Endothelial cell of umbilical vein (primary cell): ENCODE data around the gene TIMM8A. TPM values are rescaled to one million over a fixed set of nuclear protein-coding genes. Genes with fewer than 3 reads are reported as not detected.

Source experiments
- BruUV-seq: library from RNA; stranded (reverse); fragments of 400-500 nt; replicated peaks from 2 replicates; lab custom pipeline; 2021; lab: Mats Ljungman, UMichigan
- CTCF ChIA-PET: fragments of 300-600, 350-600 bp; sonication (Branson Sonifier 250); formaldehyde crosslinking; loops from one replicate; lab custom pipeline; 2021; ENCODE audit warnings: antibody characterized with exemption, inconsistent platforms; lab: Charles Lee
- POLR2A ChIA-PET: fragments of 300-600, 350-600 bp; sonication (Branson Sonifier 250); formaldehyde crosslinking; loops from one replicate; lab custom pipeline; 2021; ENCODE audit warnings: antibody characterized with exemption, inconsistent platforms; lab: Charles Lee
- DNase-seq: peaks from one replicate; pipeline ENCODE4 v3.0.0-alpha.2; 2011; ENCODE audit warnings: low read depth, low spot score
- FAIRE-seq: peaks from 2 replicates; lab custom pipeline; 2011; peaks lifted over from hg19 to GRCh38; lab: Jason Lieb, UNC
- H2AFZ ChIP-seq: 2 replicates; pipeline ENCODE4 v1.6.0; 2012; ENCODE audit warnings: low read depth, low read length, control low read depth, inconsistent platforms
- H3K27ac ChIP-seq: 2 replicates; pipeline ENCODE4 v1.5.1; 2011; ENCODE audit warnings: low read depth, mild to moderate bottlenecking, control low read depth, low read length, moderate library complexity; ENCODE audit not compliant: insufficient read depth
- H3K27me3 ChIP-seq, 2 experiments: 2 replicates each; pipeline versions ENCODE4 v1.6.0 to v1.6.1; 2011; ENCODE audit warnings: low read length in 2 of 2, mixed read lengths in 1 of 2; ENCODE audit not compliant: control insufficient read depth in 2 of 2, insufficient read depth in 2 of 2
- H3K36me3 ChIP-seq, 2 experiments: 2 replicates in 1 of 2; 3 replicates in 1 of 2; pipeline ENCODE4 v1.5.1; 2011; ENCODE audit warnings: low read length in 2 of 2, mild to moderate bottlenecking in 1 of 2, moderate library complexity in 1 of 2; ENCODE audit not compliant: control insufficient read depth in 2 of 2, insufficient read depth in 2 of 2; ENCODE audit errors: extremely low read depth in 1 of 2
- H3K4me1 ChIP-seq: 3 replicates; pipeline ENCODE4 v1.5.1; 2011; ENCODE audit warnings: mild to moderate bottlenecking, low read length; ENCODE audit not compliant: control insufficient read depth, insufficient read depth; ENCODE audit errors: extremely low read depth
- H3K4me2 ChIP-seq: 2 replicates; pipeline ENCODE4 v1.6.1; 2011; ENCODE audit warnings: low read length, control low read depth, mixed read lengths; ENCODE audit not compliant: insufficient read depth
- H3K4me3 ChIP-seq, 3 experiments: fragments of 200-600 bp in 1 of 3; sonication (generic), shearing (Covaris generic) in 1 of 3; replicated peaks in 1 of 3; 2 replicates each; pipeline ENCODE4 v1.5.1; 2011 to 2016; ENCODE audit warnings: control low read depth in 3 of 3, low read length in 3 of 3, mild to moderate bottlenecking in 2 of 3, inconsistent platforms in 1 of 3, low read depth in 1 of 3, moderate library complexity in 1 of 3; ENCODE audit not compliant: insufficient read depth in 1 of 3
- H3K79me2 ChIP-seq: 2 replicates; pipeline ENCODE4 v1.6.0; 2012; ENCODE audit warnings: low read length, inconsistent platforms; ENCODE audit not compliant: control insufficient read depth, insufficient read depth
- H3K9ac ChIP-seq: replicated peaks from 2 replicates; pipeline ENCODE3; 2011; ENCODE audit warnings: low read length, control low read depth; ENCODE audit not compliant: insufficient read depth; ENCODE audit errors: extremely low read depth
- H3K9me1 ChIP-seq: replicated peaks from 3 replicates; pipeline ENCODE4 v1.6.0; 2011; ENCODE audit warnings: mild to moderate bottlenecking, low read length; ENCODE audit not compliant: control insufficient read depth, insufficient read depth; ENCODE audit errors: extremely low read depth
- H3K9me3 ChIP-seq: replicated peaks from 2 replicates; pipeline ENCODE4 v1.5.1; 2012; ENCODE audit warnings: low read length, inconsistent platforms; ENCODE audit not compliant: control insufficient read depth, insufficient read depth
- H4K20me1 ChIP-seq: replicated peaks from 2 replicates; pipeline ENCODE3; 2011; ENCODE audit warnings: mild to moderate bottlenecking, low read length; ENCODE audit not compliant: control insufficient read depth, insufficient read depth; ENCODE audit errors: extremely low read depth
- CTCF ChIP-seq, 2 donors: IDR thresholded peaks; 1 replicate in 1 of 2; 2 replicates in 1 of 2; pipeline ENCODE4 v1.5.1; 2011; ENCODE audit warnings: low read length in 2 of 2, mild to moderate bottlenecking in 2 of 2, moderate library complexity in 2 of 2, control low read depth in 1 of 2, inconsistent platforms in 1 of 2, low read depth in 1 of 2; ENCODE audit not compliant: insufficient read depth in 1 of 2; ENCODE audit errors: extremely low read depth in 1 of 2
- EZH2 ChIP-seq: IDR thresholded peaks from 2 replicates; pipeline ENCODE4 v1.6.1; 2012; ENCODE audit warnings: borderline replicate concordance, low read depth, mild to moderate bottlenecking, moderate library complexity, low read length, inconsistent platforms; ENCODE audit not compliant: severe bottlenecking
- FOS ChIP-seq: IDR thresholded peaks from 2 replicates; pipeline ENCODE4 v1.6.1; 2011; ENCODE audit warnings: mild to moderate bottlenecking, low read length, moderate library complexity, borderline replicate concordance; ENCODE audit not compliant: insufficient read depth
- GATA2 ChIP-seq: IDR thresholded peaks from 2 replicates; pipeline ENCODE4 v1.7.0; 2011; ENCODE audit warnings: low read depth, mild to moderate bottlenecking, moderate library complexity, mixed read lengths, low read length; ENCODE audit not compliant: insufficient read length, insufficient read depth
- JUN ChIP-seq: IDR thresholded peaks from 2 replicates; pipeline ENCODE4 v1.6.1; 2011; ENCODE audit warnings: borderline replicate concordance, low read depth; ENCODE audit not compliant: insufficient read length, insufficient read depth
- MAX ChIP-seq: IDR thresholded peaks from 2 replicates; pipeline ENCODE4 v1.6.1; 2011; ENCODE audit not compliant: insufficient read depth, insufficient read length
- MYC ChIP-seq: IDR thresholded peaks from one replicate; pipeline ENCODE4 v1.6.1; 2011; ENCODE audit warnings: mild to moderate bottlenecking, low read depth, low read length
- POLR2A ChIP-seq: IDR thresholded peaks from 2 replicates; pipeline ENCODE4 v1.6.1; 2012; ENCODE audit warnings: low read depth, mild to moderate bottlenecking, control low read depth, low read length
- POLR2AphosphoS5 ChIP-seq: IDR thresholded peaks from 2 replicates; pipeline ENCODE4 v1.6.1; 2012; ENCODE audit warnings: low read depth, mild to moderate bottlenecking, control low read depth, low read length, moderate library complexity; ENCODE audit not compliant: insufficient read depth
- dilution Hi-C: fragments of 300-500 bp; cut with MboI; formaldehyde crosslinking; loops from one replicate; pipeline ENCODE4 v1.15.0; 2019; ENCODE audit warnings: low sequenced_read_pairs; ENCODE audit not compliant: extremely low pct_ligation_motif_present
- intact Hi-C: fragments of 100-400 bp; cut with micrococcal nuclease; formaldehyde crosslinking; loops from one replicate; pipeline ENCODE4 v1.10.0; 2022
- polyA plus RNA-seq, 4 experiments: library from polyadenylated mRNA; depleted of rRNA in 3 of 4; stranded (reverse) in 3 of 4; unstranded in 1 of 4; fragments of >200 nt; gene quantifications; 2 replicates each; pipeline versions ENCODE4 v1.2.1 to v1.2.3, GENCODE V29; 2011 to 2012; ENCODE audit warnings: missing spikeins in 1 of 4
- total RNA-seq: library from RNA; stranded (reverse); gene quantifications from 2 replicates; pipeline ENCODE4 v1.2.3, GENCODE V29; 2021

The TIMM8A gene
- total and polyA plus RNA-seq, 2 donors (not counting 3 experiments of a cell fraction or from before 2014, with no cell fraction given), result 10.9 to 17.5 TPM

GRCh38 chrX:101349193-101349562, 636 bp upstream of the TIMM8A start:
- Histone ChIP-seq H2AFZ (peak overlapping the region; percentile 77), H4K20me1 (no peaks in the 10 kb centered on the region), H3K4me3 (peak overlapping the region in 2 of 3 experiments; percentile 85 to 87), H3K27ac (peak overlapping the region; percentile 84), H3K36me3 (no peaks in the 10 kb centered on the region), H3K4me2 (peak overlapping the region; percentile 85), H3K9ac (peak overlapping the region; percentile 89), H3K79me2 (peaks cover 31% of the 10 kb centered on the region), H3K9me1 (no peaks in the 10 kb centered on the region), H3K9me3 (no peaks in the 10 kb centered on the region), H3K4me1 (no peaks in the 10 kb centered on the region), H3K27me3 (no peaks in the 10 kb centered on the region)
- FAIRE-seq (no peak), DNase-seq (no peak)
- POLR2A ChIA-PET, result interaction anchor here (1.8 kb wide), 1 partner anchor 41 kb away, joined by 14 read pairs; the partner anchor contains the start of gene RPL36A
- TF ChIP-seq POLR2A (no peak), FOS (no peak), CTCF (IDR thresholded peaks at IDR 0.05; ENCODE audit: extremely low read depth in 1 of 2, insufficient read depth in 1 of 2, low read depth in 1 of 2, low read length in 2 of 2) (no peak), JUN (no peak), MAX (no peak), GATA2 (no peak), POLR2AphosphoS5 (no peak), EZH2 (no peak), MYC (no peak)
- dilution Hi-C loops, result no loop called here
- intact Hi-C loops, result loop anchor here (2.0 to 5.0 kb wide), 2 partner anchors 42 to 527 kb away; partner anchors contain the start of genes CSTF2 and RPL36A
- CTCF ChIA-PET, result interaction anchor here (1.5 kb wide), 1 partner anchor 41 kb away, joined by 6 read pairs; the partner anchor contains the start of gene RPL36A
- BruUV-seq, result no TSS peak
